Gastrocnemius medialis (tissue), 4 donors: ENCODE data around the gene TMEM119.

ENCODE experiments used
- POLR2A ChIP-seq, 2 donors: fragments of 450-650 bp; IDR thresholded peaks; one replicate each; pipeline ENCODE4 v1.6.1; 2017; ENCODE audit warnings: antibody characterized with exemption in 2 of 2, mild to moderate bottlenecking in 2 of 2, moderate library complexity in 2 of 2
- TF ChIP-seq, protein P1 (sequence below), 5 experiments: fragments of 450-650 bp in 3 of 5; fragments of 200-600 bp in 2 of 5; sonication (generic) in 2 of 5; IDR thresholded peaks in 4 of 5; conservative IDR thresholded peaks in 1 of 5; 1 replicate in 4 of 5; 2 replicates in 1 of 5; pipeline ENCODE4 v1.5.1; 2016 to 2019; ENCODE audit warnings: antibody characterized with exemption in 5 of 5, mild to moderate bottlenecking in 3 of 5, moderate library complexity in 3 of 5

GRCh38 chr12:108613548-108613947 is 15.7 kb upstream of the TMEM119 start:
- TF ChIP-seq, protein P1, sequence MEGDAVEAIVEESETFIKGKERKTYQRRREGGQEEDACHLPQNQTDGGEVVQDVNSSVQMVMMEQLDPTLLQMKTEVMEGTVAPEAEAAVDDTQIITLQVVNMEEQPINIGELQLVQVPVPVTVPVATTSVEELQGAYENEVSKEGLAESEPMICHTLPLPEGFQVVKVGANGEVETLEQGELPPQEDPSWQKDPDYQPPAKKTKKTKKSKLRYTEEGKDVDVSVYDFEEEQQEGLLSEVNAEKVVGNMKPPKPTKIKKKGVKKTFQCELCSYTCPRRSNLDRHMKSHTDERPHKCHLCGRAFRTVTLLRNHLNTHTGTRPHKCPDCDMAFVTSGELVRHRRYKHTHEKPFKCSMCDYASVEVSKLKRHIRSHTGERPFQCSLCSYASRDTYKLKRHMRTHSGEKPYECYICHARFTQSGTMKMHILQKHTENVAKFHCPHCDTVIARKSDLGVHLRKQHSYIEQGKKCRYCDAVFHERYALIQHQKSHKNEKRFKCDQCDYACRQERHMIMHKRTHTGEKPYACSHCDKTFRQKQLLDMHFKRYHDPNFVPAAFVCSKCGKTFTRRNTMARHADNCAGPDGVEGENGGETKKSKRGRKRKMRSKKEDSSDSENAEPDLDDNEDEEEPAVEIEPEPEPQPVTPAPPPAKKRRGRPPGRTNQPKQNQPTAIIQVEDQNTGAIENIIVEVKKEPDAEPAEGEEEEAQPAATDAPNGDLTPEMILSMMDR (IDR thresholded peaks at IDR 0.05 in 4 of 5, conservative IDR thresholded peaks at IDR 0.05 in 1 of 5) = no peak
- TF ChIP-seq POLR2A (IDR thresholded peaks at IDR 0.05) = no peak
